CD4-positive, alpha-beta T cell treated with Interleukin-15 for 1 hour (primary cell): Measurements from ENCODE around the gene ESYT3.
"Not testable (repeated sequence)": the region's sequence is repeated elsewhere in the genome, so short reads cannot be mapped to it uniquely, and the experiment has no call there.

Experiments
- DNase-seq: peaks from one replicate; pipeline ENCODE4 v3.0.0-alpha.2; 2020

ESYT3 gene

DNA sequence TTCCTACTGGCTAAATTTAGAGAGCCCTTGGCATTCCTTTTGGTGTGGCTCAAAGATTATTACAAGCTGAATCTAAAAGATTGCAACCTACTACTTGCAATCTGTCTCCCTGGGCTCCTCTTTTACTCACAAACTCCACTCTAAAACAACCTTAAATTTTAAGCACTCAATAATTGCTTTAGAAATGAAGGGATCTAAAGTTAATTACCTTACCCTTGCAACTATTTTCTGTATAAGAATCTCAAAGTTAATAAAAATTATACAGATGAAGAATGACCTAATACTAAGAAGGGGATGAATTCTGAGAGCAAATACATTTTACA lies 60.2 kb downstream of the ESYT3 start:
- no peak for DNase-seq

DNA sequence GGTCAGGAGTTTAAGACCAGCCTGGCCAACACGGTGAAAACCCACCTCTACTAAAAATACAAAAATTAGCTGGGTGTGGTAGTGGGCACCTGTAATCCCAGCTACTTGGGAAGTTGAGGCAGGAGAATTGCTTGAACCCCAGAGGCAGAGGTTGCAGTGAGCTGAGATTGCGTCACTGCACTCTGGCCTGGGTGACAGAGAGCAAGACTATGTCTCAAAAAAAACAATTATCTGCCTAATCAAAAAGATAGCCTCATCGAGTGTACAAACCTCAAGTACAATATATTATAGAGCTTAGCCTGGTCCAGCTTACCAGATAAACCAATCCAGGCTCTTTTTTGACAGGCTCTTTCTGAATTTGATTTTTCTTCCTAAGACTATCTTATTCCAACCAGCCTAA lies 61.2 kb downstream of the ESYT3 start:
- not testable (repeated sequence) for DNase-seq

DNA sequence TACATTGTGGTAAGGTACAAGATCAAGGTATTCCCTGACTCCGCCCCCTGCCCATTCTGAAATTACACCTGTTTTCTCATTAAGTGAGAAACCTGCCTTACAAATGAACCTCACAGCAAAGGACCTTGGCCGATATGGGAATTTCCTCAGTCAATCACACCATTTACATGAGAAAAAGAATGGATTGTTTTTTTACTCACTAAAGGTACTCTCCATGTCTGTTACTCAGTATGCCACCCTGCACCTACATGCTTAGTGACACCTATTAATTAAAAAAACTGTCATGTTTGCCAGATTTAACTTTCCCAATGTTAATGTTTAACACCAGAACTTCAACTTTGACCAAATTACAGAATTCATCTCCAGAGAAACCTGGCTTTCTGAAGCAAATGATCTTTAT lies 62.0 kb downstream of the ESYT3 start:
- DNase-seq, result no peak

DNA sequence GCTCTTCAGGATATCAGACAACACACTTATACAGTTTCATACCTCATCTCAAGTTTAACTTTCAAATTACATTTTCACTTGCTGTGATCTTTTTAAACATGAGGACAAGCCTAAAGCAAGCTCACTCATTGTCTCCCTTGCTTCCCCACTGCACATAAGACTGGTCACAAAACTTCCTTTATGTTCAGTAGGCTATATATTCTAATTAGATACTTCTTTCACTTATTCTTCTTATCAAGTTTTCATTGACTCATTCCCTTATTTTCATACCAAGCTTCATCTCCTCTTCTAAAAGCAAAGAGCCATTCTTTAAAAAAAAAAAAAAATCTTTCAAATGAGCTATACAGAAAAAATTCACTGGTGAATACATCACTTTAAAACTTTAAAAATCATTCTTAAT lies 62.6 kb downstream of the ESYT3 start:
- DNase-seq, result no peak

DNA sequence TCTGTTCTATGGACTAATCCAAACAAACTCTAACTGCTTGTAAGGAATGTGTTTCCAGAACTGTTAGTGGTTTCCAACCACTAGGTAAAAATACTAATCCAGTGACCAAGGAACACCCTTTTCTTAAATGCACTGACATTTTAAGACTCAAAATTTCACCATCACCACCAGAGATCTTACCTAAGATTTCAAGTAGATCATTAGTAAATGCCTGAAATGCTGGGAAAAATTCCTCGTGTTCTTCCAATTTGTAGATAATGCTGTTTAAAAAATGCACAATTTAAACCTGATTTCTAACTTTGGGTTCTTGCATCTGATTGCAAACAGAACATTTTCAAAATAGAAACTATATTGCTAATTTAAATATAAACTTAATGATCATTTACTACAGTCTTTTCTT lies 63.4 kb downstream of the ESYT3 start:
- no peak for DNase-seq

DNA sequence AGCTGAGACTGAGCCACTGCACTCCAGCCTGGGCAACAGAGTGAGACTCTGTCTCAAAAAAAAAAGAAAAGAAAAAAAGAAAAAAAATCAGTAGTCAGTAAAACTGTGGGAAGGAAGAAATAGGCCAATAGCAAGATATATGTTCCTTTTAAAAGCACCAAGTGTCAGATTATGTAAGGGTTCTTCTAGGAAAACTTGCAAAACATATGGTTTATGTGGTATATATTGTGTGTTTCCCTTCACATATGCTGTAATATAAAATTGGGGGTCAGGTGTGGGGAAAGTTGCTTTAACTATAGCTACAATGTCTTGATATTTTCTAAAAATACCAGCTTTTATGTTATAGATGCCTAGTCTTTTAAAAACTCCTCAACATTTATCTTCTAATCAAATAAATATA lies 64.6 kb downstream of the ESYT3 start:
- no peak for DNase-seq

DNA sequence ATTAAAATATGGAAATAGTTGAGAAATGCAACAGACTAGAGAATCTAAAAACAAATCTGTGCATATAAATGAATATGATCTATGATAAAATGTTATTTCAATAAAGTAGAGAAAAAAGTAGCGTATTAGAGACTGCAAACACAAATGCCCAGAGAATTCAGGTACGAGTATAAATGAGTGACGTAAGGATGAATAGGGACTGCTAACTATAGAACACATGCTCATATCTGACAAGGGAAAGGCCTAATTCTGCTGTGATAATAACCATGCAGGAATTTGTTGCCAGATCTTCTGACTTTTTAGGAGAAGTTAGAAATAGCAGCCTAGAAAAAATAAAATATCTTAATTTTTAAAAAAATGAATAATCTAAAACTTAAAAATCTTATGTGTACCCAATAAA lies 73.1 kb downstream of the ESYT3 start:
- no peak for DNase-seq

DNA sequence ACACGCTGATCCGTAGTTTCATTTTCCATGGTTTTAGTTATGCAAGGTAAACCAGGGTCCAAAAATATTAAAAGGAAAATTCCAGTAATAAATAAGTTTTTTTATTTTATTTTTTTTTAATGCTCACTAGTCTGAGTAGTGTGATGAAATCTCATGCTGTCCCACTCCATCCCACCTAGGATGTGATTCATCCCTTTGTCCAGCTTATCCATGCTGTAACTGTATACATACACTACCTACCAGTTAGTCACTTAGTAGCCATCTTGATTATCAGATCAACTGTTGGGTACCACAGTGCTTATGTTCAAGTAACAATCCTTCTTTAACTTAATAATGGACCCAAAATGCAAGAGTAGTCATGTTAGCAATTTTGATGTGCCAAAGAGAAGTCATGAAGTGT lies 75.2 kb downstream of the ESYT3 start:
- no peak for DNase-seq

DNA sequence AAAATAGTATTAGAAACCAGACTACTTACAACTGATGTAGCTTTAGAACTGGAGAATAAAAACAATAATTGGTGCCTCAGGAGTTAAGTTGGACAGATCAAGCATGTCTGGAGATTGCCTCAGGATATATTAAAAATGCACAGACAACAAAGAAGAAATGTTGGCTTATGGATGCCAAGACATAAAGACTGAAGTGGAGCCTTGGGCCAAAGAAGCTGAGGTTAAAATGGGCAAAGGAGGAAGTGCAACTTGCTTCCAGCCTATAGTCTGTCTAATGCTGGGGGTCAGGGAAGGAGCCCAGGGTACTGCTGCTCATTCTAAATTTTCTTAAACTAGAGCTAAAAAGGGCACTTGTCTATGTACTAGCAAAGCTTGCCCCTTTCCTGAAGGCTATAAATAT lies 77.5 kb downstream of the ESYT3 start:
- DNase-seq, result no peak

DNA sequence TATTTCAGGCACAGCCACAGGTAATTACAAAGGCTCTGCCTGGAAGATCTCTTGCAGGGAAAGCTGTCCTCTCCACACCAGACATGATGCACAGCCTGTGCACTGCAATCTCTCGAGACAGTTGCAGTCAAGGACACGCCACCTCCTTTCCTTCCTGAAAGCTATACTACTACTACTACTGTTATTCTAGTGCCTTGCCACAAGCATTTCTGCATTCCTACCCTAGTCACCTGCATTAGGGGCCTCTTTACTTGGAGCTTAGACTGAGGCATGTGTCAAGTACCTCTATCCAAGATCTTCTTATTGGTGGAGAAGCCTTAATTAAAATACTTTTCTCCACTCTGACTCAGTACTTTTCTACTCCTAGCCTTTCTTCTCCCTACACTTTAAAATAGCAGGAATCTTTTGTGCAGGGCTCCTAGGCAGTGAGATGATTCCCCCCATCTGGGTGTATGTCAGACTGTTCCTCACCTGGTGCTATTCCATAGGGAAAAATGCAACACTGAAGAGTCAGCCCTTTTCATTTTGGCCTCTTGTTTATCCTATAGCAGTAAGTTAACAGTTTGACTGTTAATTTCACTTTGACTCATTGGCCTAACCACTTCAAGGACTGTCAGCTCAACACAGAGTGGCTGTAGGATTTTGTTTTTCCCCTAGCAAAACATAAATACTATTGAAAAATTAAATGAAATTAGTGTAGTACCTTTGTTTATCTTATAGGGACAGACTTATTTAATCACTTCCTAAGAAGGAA lies 78.9 kb downstream of the ESYT3 start:
- DNase-seq, result no peak

DNA sequence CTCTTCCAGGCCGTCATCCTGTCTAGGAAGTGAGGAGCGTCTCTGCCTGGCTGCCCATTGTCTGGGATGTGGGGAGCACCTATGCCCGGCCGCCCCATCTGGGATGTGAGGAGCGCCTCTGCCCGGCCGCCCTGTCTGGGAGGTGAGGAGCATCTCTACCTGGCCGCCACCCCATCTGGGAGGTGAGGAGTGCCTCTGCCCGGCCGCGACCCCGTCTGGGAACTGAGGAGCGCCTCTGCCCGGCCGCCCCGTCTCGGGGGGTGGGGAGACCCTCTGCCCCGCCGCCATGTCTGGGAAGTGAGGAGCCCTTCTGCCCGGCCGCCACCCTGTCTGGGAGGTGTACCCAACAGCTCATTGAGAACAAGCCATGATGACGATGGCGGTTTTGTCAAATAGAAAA lies 87.0 kb downstream of the ESYT3 start:
- not testable (repeated sequence) for DNase-seq
